ENCODE measurements around the gene HOMER2.

DNA sequence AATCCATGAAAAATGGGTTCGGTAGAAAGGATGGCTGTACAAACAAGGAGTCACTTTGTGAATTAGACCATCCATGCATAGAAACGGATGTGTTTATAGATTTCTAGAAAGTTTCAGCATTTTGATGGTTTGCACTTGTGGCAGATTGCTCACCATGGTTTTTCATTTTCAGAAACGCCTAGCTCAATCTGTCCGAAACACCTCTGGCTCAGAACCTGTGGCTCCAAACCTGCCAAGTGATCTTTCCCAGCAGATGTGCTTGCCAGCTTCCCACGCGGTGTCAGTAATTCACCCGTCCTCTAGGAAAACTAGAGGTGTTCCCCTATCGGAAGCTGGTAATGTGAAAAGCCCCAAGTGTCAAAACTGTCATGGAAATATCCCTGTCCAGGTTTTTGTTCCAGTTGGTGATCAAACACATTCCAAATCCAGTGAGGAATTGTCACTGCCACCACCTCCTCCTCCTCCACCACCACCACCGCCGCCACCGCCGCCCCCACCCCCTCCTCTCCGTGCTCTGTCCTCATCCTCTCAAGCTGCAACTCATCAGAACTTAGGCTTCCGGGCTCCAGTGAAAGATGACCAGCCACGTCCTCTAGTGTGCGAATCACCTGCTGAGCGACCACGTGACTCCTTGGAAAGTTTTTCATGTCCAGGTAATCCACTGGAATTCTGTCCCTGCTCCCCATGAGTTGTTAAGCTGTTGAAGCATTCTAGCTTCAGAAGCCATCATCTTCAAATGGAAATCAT, 121.9 kb downstream of the HOMER2 start:
- TF ChIP-seq, protein P1, sequence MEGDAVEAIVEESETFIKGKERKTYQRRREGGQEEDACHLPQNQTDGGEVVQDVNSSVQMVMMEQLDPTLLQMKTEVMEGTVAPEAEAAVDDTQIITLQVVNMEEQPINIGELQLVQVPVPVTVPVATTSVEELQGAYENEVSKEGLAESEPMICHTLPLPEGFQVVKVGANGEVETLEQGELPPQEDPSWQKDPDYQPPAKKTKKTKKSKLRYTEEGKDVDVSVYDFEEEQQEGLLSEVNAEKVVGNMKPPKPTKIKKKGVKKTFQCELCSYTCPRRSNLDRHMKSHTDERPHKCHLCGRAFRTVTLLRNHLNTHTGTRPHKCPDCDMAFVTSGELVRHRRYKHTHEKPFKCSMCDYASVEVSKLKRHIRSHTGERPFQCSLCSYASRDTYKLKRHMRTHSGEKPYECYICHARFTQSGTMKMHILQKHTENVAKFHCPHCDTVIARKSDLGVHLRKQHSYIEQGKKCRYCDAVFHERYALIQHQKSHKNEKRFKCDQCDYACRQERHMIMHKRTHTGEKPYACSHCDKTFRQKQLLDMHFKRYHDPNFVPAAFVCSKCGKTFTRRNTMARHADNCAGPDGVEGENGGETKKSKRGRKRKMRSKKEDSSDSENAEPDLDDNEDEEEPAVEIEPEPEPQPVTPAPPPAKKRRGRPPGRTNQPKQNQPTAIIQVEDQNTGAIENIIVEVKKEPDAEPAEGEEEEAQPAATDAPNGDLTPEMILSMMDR (conservative IDR thresholded peaks at IDR 0.05; ENCODE audit: low read depth in 2 of 2) = no peak
- TF ChIP-seq EZH2 (IDR thresholded peaks at IDR 0.05; ENCODE audit: low read depth, unreplicated experiment) = no peak
- no peak for TF ChIP-seq EZH2phosphoT487 (IDR thresholded peaks at IDR 0.05; ENCODE audit: unreplicated experiment)
- no peak for TF ChIP-seq POLR2AphosphoS5 (IDR thresholded peaks at IDR 0.05; ENCODE audit: low read depth)
- no peak for TF ChIP-seq NANOG (IDR thresholded peaks at IDR 0.05; ENCODE audit: borderline replicate concordance)
- TF ChIP-seq, protein P2, sequence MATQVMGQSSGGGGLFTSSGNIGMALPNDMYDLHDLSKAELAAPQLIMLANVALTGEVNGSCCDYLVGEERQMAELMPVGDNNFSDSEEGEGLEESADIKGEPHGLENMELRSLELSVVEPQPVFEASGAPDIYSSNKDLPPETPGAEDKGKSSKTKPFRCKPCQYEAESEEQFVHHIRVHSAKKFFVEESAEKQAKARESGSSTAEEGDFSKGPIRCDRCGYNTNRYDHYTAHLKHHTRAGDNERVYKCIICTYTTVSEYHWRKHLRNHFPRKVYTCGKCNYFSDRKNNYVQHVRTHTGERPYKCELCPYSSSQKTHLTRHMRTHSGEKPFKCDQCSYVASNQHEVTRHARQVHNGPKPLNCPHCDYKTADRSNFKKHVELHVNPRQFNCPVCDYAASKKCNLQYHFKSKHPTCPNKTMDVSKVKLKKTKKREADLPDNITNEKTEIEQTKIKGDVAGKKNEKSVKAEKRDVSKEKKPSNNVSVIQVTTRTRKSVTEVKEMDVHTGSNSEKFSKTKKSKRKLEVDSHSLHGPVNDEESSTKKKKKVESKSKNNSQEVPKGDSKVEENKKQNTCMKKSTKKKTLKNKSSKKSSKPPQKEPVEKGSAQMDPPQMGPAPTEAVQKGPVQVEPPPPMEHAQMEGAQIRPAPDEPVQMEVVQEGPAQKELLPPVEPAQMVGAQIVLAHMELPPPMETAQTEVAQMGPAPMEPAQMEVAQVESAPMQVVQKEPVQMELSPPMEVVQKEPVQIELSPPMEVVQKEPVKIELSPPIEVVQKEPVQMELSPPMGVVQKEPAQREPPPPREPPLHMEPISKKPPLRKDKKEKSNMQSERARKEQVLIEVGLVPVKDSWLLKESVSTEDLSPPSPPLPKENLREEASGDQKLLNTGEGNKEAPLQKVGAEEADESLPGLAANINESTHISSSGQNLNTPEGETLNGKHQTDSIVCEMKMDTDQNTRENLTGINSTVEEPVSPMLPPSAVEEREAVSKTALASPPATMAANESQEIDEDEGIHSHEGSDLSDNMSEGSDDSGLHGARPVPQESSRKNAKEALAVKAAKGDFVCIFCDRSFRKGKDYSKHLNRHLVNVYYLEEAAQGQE (IDR thresholded peaks at IDR 0.05; ENCODE audit: unreplicated experiment) = no peak

Data from GM23338 (cell line).